Measurements from ENCODE around the gene KITLG. TPM values are rescaled to one million over a fixed set of nuclear protein-coding genes. Genes with fewer than 3 reads are reported as not detected.

The KITLG gene
- total RNA-seq, 4 donors from 2014 or later = 3.9 to 7.1 (median 4.6) TPM

- Histone ChIP-seq H3K27me3 (no peaks in the 10 kb centered on the region), H3K27ac (no peak overlapping the region), H3K4me3 (no peak overlapping the region), H3K4me1 (no peaks in the 10 kb centered on the region), H3K36me3 (peaks cover 0 to 7% of the 10 kb centered on the region in 2 donors), H3K9me3 (no peaks in the 10 kb centered on the region)
- in situ Hi-C loops (cut with MboI; ENCODE audit: low sequenced_read_pairs in 4 of 4) = no loop called here
- intact Hi-C loops (cut with DNase I; ENCODE audit: low total_unique reads) = no loop called here
- no peak for TF ChIP-seq CTCF (IDR thresholded peaks at IDR 0.05 in 4 of 5, conservative IDR thresholded peaks at IDR 0.05 in 1 of 5)
- no peak for TF ChIP-seq POLR2A (IDR thresholded peaks at IDR 0.05)
- peak in 1 of 2 donors; percentile 54 for ATAC-seq
- DNase-seq = no peak
Measured at GRCh38 chr12:88501972-88502938, 78.0 kb downstream of the KITLG start.

- DNase-seq (no peak), ATAC-seq (no peak)
- no peaks in the 10 kb centered on the region for H3K9me3 ChIP-seq
- TF ChIP-seq POLR2A (IDR thresholded peaks at IDR 0.05) (no peak), CTCF (IDR thresholded peaks at IDR 0.05 in 4 of 5, conservative IDR thresholded peaks at IDR 0.05 in 1 of 5) (no peak)
- H3K27ac ChIP-seq = no peak overlapping the region
- intact Hi-C loops (cut with DNase I; ENCODE audit: low total_unique reads) (no loop called here), in situ Hi-C loops (cut with MboI; ENCODE audit: low sequenced_read_pairs in 4 of 4) (no loop called here)
- H3K4me3 ChIP-seq = no peak overlapping the region
- no peaks in the 10 kb centered on the region for H3K36me3 ChIP-seq
- H3K27me3 ChIP-seq = no peaks in the 10 kb centered on the region
- H3K4me1 ChIP-seq = peaks cover 0 to 5% of the 10 kb centered on the region in 2 donors
Measured at GRCh38 chr12:88496891-88497371, 83.3 kb downstream of the KITLG start.

GRCh38 chr12:88496429-88496828 lies 83.8 kb downstream of the KITLG start:
- intact Hi-C loops (cut with DNase I; ENCODE audit: low total_unique reads) = no loop called here
- H3K27ac ChIP-seq = no peak overlapping the region
- no peak for DNase-seq
- in situ Hi-C loops (cut with MboI; ENCODE audit: low sequenced_read_pairs in 4 of 4) = no loop called here
- H3K9me3 ChIP-seq = no peaks in the 10 kb centered on the region
- H3K27me3 ChIP-seq = no peaks in the 10 kb centered on the region
- peaks cover 0 to 5% of the 10 kb centered on the region in 2 donors for H3K4me1 ChIP-seq
- ATAC-seq = no peak
- no peaks in the 10 kb centered on the region for H3K36me3 ChIP-seq
- H3K4me3 ChIP-seq = no peak overlapping the region
- no peak for TF ChIP-seq CTCF (IDR thresholded peaks at IDR 0.05 in 4 of 5, conservative IDR thresholded peaks at IDR 0.05 in 1 of 5)
- TF ChIP-seq POLR2A (IDR thresholded peaks at IDR 0.05) = no peak

GRCh38 chr12:88495031-88495430 lies 85.2 kb downstream of the KITLG start:
- TF ChIP-seq POLR2A (IDR thresholded peaks at IDR 0.05) (no peak), CTCF (IDR thresholded peaks at IDR 0.05 in 4 of 5, conservative IDR thresholded peaks at IDR 0.05 in 1 of 5) (no peak)
- H3K27me3 ChIP-seq = no peaks in the 10 kb centered on the region
- in situ Hi-C loops (cut with MboI; ENCODE audit: low sequenced_read_pairs in 4 of 4) (no loop called here), intact Hi-C loops (cut with DNase I; ENCODE audit: low total_unique reads) (no loop called here)
- DNase-seq = no peak
- H3K4me3 ChIP-seq = no peak overlapping the region
- no peak overlapping the region for H3K27ac ChIP-seq
- no peaks in the 10 kb centered on the region for H3K36me3 ChIP-seq
- peaks cover 0 to 5% of the 10 kb centered on the region in 2 donors for H3K4me1 ChIP-seq
- H3K9me3 ChIP-seq = no peaks in the 10 kb centered on the region
- ATAC-seq = no peak
